HepG2 (cell line): Measurements from ENCODE around the gene CDC34.

Source experiments
- ATF7 ChIP-seq, 2 experiments: fragments of 450-650 bp in 1 of 2; sonication (generic) in 1 of 2; formaldehyde crosslinking in 1 of 2; IDR thresholded peaks; 2 replicates each; pipeline versions ENCODE4 v1.4.0 to v1.6.1; 2016 to 2020; ENCODE audit warnings: antibody characterized with exemption in 1 of 2, mild to moderate bottlenecking in 1 of 2, missing genetic modification reagents in 1 of 2
- EP300 ChIP-seq, 3 experiments: sonication (generic) in 1 of 3; formaldehyde crosslinking in 1 of 3; IDR thresholded peaks; 2 replicates each; pipeline versions ENCODE4 v1.5.1 to v1.6.1; 2011 to 2020; ENCODE audit warnings: low read depth in 2 of 3, low read length in 2 of 3, borderline replicate concordance in 1 of 3, improper control_type of control experiment in 1 of 3, mild to moderate bottlenecking in 1 of 3, missing genetic modification reagents in 1 of 3, moderate library complexity in 1 of 3
- EZH2 ChIP-seq: conservative IDR thresholded peaks from 2 replicates; pipeline ENCODE4 v1.6.1; 2012; ENCODE audit warnings: mild to moderate bottlenecking, low read depth, low read length, moderate library complexity
- FOXK2 ChIP-seq: fragments of 450-650 bp; IDR thresholded peaks from 2 replicates; pipeline ENCODE4 v1.6.1; 2016
- POLR2A ChIP-seq, 2 experiments: IDR thresholded peaks; 2 replicates each; pipeline ENCODE4 v1.6.1; 2011; ENCODE audit warnings: low read depth in 2 of 2, low read length in 2 of 2, mild to moderate bottlenecking in 1 of 2, moderate library complexity in 1 of 2; ENCODE audit not compliant: insufficient read depth in 1 of 2
- RBAK ChIP-seq: sonication (generic); formaldehyde crosslinking; IDR thresholded peaks from 2 replicates; pipeline ENCODE4 v1.5.1; 2020; ENCODE audit warnings: mild to moderate bottlenecking, missing genetic modification reagents
- ZBTB1 ChIP-seq: sonication (generic); formaldehyde crosslinking; IDR thresholded peaks from 2 replicates; pipeline ENCODE4 v1.4.0; 2020; ENCODE audit warnings: missing genetic modification reagents, borderline replicate concordance
- ZNF263 ChIP-seq: sonication (generic); formaldehyde crosslinking; IDR thresholded peaks from 2 replicates; pipeline ENCODE4 v1.4.0; 2020; ENCODE audit warnings: missing genetic modification reagents
- ZNF292 ChIP-seq: sonication (generic); formaldehyde crosslinking; IDR thresholded peaks from 2 replicates; pipeline ENCODE4 v1.8.1; 2022; ENCODE audit warnings: mild to moderate bottlenecking, low read depth, missing genetic modification reagents, borderline replicate concordance
- TF ChIP-seq, protein P1 (sequence below): sonication (generic); formaldehyde crosslinking; IDR thresholded peaks from 2 replicates; pipeline ENCODE4 v1.5.0; 2020; ENCODE audit warnings: mild to moderate bottlenecking, missing genetic modification reagents, moderate library complexity
- TF ChIP-seq, protein P2 (sequence below): IDR thresholded peaks from 2 replicates; pipeline ENCODE4 v1.6.1; 2016; ENCODE audit warnings: low read depth

DNA sequence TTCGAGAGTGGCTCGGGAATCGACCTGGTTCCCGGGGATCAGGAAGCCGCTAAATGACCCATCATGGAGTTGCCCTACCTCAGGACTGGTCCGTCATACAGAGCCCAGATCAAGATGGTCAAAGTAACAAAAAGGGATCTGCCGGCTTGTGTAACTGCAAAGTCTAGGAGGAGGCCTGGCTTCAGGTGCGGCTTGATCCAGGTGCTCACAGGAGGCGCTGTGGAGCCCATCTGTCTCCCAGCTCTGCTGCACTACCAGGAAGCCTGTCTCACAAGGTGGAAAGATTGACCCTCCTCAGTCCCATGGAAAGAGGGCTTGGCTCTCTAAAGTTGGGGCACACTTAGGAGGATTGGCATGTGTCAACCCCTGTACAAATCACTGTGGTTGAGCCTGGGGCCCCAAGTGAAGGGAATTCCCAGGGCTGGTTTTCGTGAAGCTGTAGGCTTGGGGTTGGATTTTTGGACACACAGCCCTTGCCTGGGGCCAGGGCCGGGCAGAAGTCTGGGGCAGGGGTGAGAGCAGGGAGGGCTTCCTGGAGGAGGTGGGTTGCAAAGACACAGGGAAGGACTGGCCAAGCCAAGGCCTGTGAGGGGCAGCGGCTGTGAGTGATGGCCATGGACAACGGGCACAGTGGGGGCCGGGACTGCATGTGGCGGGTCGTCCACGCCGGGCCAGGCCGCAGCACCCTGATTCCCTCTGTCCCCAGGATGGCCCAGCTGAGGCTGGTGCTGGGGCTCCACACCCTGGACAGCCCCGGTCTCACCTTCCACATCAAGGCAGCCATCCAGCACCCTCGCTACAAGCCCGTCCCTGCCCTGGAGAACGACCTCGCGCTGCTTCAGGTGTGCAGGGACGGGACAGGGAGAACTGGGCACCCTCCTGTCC, 16.5 kb downstream of the CDC34 start:
- TF ChIP-seq RBAK (CRISPR knock-in tag) (no peak), ZNF292 (CRISPR knock-in tag) (no peak), ZBTB1 (CRISPR knock-in tag) (no peak), EZH2 (no peak), POLR2A (IDR thresholded peaks at IDR 0.05; ENCODE audit: insufficient read depth in 1 of 2, low read depth in 2 of 2, low read length in 2 of 2) (no peak), ZNF263 (no peak), EP300 (IDR thresholded peaks at IDR 0.05; ENCODE audit: low read depth in 2 of 2, low read length in 2 of 2) (no peak), EP300 (CRISPR knock-in tag; IDR thresholded peaks at IDR 0.05; ENCODE audit: borderline replicate concordance) (no peak), FOXK2 (no peak), ATF7 (IDR thresholded peaks at IDR 0.05) (no peak), ATF7 (CRISPR knock-in tag; IDR thresholded peaks at IDR 0.05) (no peak)
- TF ChIP-seq, protein P1, sequence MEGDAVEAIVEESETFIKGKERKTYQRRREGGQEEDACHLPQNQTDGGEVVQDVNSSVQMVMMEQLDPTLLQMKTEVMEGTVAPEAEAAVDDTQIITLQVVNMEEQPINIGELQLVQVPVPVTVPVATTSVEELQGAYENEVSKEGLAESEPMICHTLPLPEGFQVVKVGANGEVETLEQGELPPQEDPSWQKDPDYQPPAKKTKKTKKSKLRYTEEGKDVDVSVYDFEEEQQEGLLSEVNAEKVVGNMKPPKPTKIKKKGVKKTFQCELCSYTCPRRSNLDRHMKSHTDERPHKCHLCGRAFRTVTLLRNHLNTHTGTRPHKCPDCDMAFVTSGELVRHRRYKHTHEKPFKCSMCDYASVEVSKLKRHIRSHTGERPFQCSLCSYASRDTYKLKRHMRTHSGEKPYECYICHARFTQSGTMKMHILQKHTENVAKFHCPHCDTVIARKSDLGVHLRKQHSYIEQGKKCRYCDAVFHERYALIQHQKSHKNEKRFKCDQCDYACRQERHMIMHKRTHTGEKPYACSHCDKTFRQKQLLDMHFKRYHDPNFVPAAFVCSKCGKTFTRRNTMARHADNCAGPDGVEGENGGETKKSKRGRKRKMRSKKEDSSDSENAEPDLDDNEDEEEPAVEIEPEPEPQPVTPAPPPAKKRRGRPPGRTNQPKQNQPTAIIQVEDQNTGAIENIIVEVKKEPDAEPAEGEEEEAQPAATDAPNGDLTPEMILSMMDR (CRISPR knock-in tag): peak; percentile 17; the same call in 1 of the 2 replicates
- TF ChIP-seq, protein P2, sequence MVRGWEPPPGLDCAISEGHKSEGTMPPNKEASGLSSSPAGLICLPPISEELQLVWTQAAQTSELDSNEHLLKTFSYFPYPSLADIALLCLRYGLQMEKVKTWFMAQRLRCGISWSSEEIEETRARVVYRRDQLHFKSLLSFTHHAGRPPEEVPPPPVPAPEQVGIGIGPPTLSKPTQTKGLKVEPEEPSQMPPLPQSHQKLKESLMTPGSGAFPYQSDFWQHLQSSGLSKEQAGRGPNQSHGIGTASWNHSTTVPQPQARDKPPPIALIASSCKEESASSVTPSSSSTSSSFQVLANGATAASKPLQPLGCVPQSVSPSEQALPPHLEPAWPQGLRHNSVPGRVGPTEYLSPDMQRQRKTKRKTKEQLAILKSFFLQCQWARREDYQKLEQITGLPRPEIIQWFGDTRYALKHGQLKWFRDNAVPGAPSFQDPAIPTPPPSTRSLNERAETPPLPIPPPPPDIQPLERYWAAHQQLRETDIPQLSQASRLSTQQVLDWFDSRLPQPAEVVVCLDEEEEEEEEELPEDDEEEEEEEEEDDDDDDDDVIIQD (CRISPR knock-in tag): no peak
